GM23338 (cell line): ENCODE measurements around the gene TEX51. TPM values are rescaled to one million over a fixed set of nuclear protein-coding genes. Genes with fewer than 3 reads are reported as not detected.

ENCODE experiments used
- ATAC-seq: fragments of 200-7000 bp; cut with Tn5 transposase; 3 replicates; pipeline ENCODE4 v1.9.1; 2020
- DNase-seq: peaks from one replicate; pipeline ENCODE4 v3.0.0-alpha.2; 2015; ENCODE audit warnings: low spot score
- H2AFZ ChIP-seq: fragments of 200-600 bp; sonication (generic); 2 replicates; pipeline ENCODE4 v1.8.0; 2016; ENCODE audit warnings: antibody characterized with exemption, mild to moderate bottlenecking, moderate library complexity
- H3F3A ChIP-seq: fragments of 200-600 bp; sonication (generic); replicated peaks from 2 replicates; pipeline ENCODE4 v1.8.0; 2017; ENCODE audit warnings: antibody characterized with exemption, mixed run types, low read depth
- H3K27ac ChIP-seq: fragments of 200-600 bp; sonication (generic); 2 replicates; pipeline ENCODE4 v1.6.1; 2016; ENCODE audit warnings: low read depth
- H3K27me3 ChIP-seq: fragments of 200-600 bp; sonication (generic); 2 replicates; pipeline ENCODE4 v1.8.0; 2016; ENCODE audit warnings: mild to moderate bottlenecking, mixed run types, moderate library complexity; ENCODE audit not compliant: insufficient read depth
- H3K36me3 ChIP-seq: fragments of 200-600 bp; sonication (generic); 2 replicates; pipeline ENCODE4 v1.8.0; 2016; ENCODE audit warnings: mild to moderate bottlenecking; ENCODE audit not compliant: insufficient read depth
- H3K4me1 ChIP-seq: fragments of 200-600 bp; sonication (generic); 2 replicates; pipeline ENCODE4 v1.8.0; 2016; ENCODE audit warnings: mild to moderate bottlenecking, moderate library complexity; ENCODE audit not compliant: insufficient read depth
- H3K4me2 ChIP-seq: fragments of 200-600 bp; sonication (generic); 2 replicates; pipeline ENCODE4 v1.7.1; 2017; ENCODE audit warnings: mixed run types
- H3K4me3 ChIP-seq: fragments of 200-600 bp; sonication (generic); 2 replicates; pipeline ENCODE4 v1.6.1; 2016; ENCODE audit warnings: mixed run types
- H3K79me2 ChIP-seq: fragments of 200-600 bp; sonication (generic); replicated peaks from 2 replicates; pipeline ENCODE4 v1.8.0; 2017; ENCODE audit warnings: mild to moderate bottlenecking; ENCODE audit not compliant: insufficient read depth
- H3K9me2 ChIP-seq: fragments of 200-600 bp; sonication (generic); 2 replicates; pipeline ENCODE4 v1.8.0; 2017; ENCODE audit not compliant: insufficient read depth
- H4K20me1 ChIP-seq: fragments of 200-600 bp; sonication (generic); replicated peaks from 2 replicates; pipeline ENCODE4 v1.8.0; 2017; ENCODE audit warnings: mild to moderate bottlenecking; ENCODE audit not compliant: insufficient read depth
- H3K27ac Mint-ChIP-seq: 2 replicates; pipeline ENCODE4 v1.8.0; 2020; ENCODE audit warnings: inconsistent platforms, mild to moderate bottlenecking, moderate library complexity, mixed read lengths
- H3K27me3 Mint-ChIP-seq: 3 replicates; pipeline ENCODE4 v1.8.0; 2022; ENCODE audit warnings: low read depth, mild to moderate bottlenecking, moderate library complexity, mixed read lengths, inconsistent platforms; ENCODE audit not compliant: insufficient read depth, poor library complexity
- H3K36me3 Mint-ChIP-seq: 3 replicates; pipeline ENCODE4 v1.8.0; 2021; ENCODE audit warnings: low read depth, mild to moderate bottlenecking, inconsistent platforms, moderate library complexity, mixed read lengths
- H3K4me1 Mint-ChIP-seq: 3 replicates; pipeline ENCODE4 v1.8.0; 2020; ENCODE audit warnings: mild to moderate bottlenecking, inconsistent platforms, mixed read lengths
- H3K4me3 Mint-ChIP-seq: 3 replicates; pipeline ENCODE4 v1.8.0; 2021; ENCODE audit warnings: moderate library complexity, mild to moderate bottlenecking, inconsistent platforms, mixed read lengths
- H3K9me3 Mint-ChIP-seq: 3 replicates; pipeline ENCODE4 v1.8.0; 2020; ENCODE audit warnings: moderate library complexity, mild to moderate bottlenecking, inconsistent platforms, mixed read lengths
- CREB1 ChIP-seq: fragments of 250-450 bp; sonication (Bioruptor Pico); IDR thresholded peaks from 2 replicates; pipeline ENCODE4 v1.5.0; 2020; ENCODE audit warnings: low read depth, mild to moderate bottlenecking, moderate library complexity
- CTCF ChIP-seq, 2 experiments: fragments of 200-600 bp in 1 of 2; sonication (generic) in 1 of 2; conservative IDR thresholded peaks; 2 replicates each; pipeline versions ENCODE4 v1.5.1 to v1.6.1; 2016 to 2017; ENCODE audit warnings: antibody characterized with exemption in 2 of 2, low read depth in 2 of 2, mild to moderate bottlenecking in 2 of 2, moderate library complexity in 1 of 2
- ETS1 ChIP-seq: IDR thresholded peaks from 2 replicates; pipeline ENCODE4 v1.6.1; 2016; ENCODE audit warnings: antibody characterized with exemption
- EZH2 ChIP-seq: fragments of 200-600 bp; sonication (generic); IDR thresholded peaks from one replicate; pipeline ENCODE4 v1.8.0; 2017; ENCODE audit warnings: antibody characterized with exemption, mild to moderate bottlenecking, low read depth; ENCODE audit not compliant: unreplicated experiment
- EZH2phosphoT487 ChIP-seq: fragments of 200-600 bp; sonication (generic); IDR thresholded peaks from one replicate; pipeline ENCODE4 v1.8.1; 2018; ENCODE audit warnings: antibody characterized with exemption; ENCODE audit not compliant: unreplicated experiment
- JUNB ChIP-seq: IDR thresholded peaks from one replicate; pipeline ENCODE4 v1.6.1; 2016; ENCODE audit warnings: antibody characterized with exemption; ENCODE audit not compliant: unreplicated experiment
- NANOG ChIP-seq: IDR thresholded peaks from 2 replicates; pipeline ENCODE4 v1.6.1; 2016; ENCODE audit warnings: antibody characterized with exemption, borderline replicate concordance
- POLR2AphosphoS5 ChIP-seq: IDR thresholded peaks from 2 replicates; pipeline ENCODE4 v1.6.1; 2016; ENCODE audit warnings: antibody characterized with exemption, low read depth
- REST ChIP-seq: IDR thresholded peaks from one replicate; pipeline ENCODE4 v1.6.1; 2018; ENCODE audit warnings: antibody characterized with exemption; ENCODE audit not compliant: unreplicated experiment
- STAT1 ChIP-seq: IDR thresholded peaks from one replicate; pipeline ENCODE4 v1.6.1; 2016; ENCODE audit warnings: antibody characterized with exemption; ENCODE audit not compliant: unreplicated experiment
- ZNF114 ChIP-seq: fragments of 250-450 bp; sonication (Bioruptor Pico); IDR thresholded peaks from 2 replicates; pipeline ENCODE4 v1.5.0; 2020; ENCODE audit warnings: mild to moderate bottlenecking, moderate library complexity
- ZNF331 ChIP-seq: fragments of 250-450 bp; sonication (Bioruptor Pico); IDR thresholded peaks from 2 replicates; pipeline ENCODE4 v1.5.0; 2020; ENCODE audit warnings: low read depth, mild to moderate bottlenecking, moderate library complexity
- ZNF462 ChIP-seq: fragments of 250-450 bp; sonication (Bioruptor Pico); IDR thresholded peaks from 2 replicates; pipeline ENCODE4 v1.5.0; 2020; ENCODE audit warnings: mild to moderate bottlenecking, moderate library complexity
- polyA plus RNA-seq: library from polyadenylated mRNA; unstranded; fragments of >200 nt; fragmentation: Nextera tagmentation; extraction: Ambion mirVana; gene quantifications from 2 replicates; pipeline ENCODE4 v1.2.1, GENCODE V29; 2016
- total RNA-seq: library from RNA; depleted of rRNA; stranded (reverse); fragments of >200 nt; shearing (Covaris generic); gene quantifications from 2 replicates; pipeline ENCODE4 v1.2.3, GENCODE V29; 2014

The TEX51 gene
- total and polyA plus RNA-seq, 2 experiments from 2014 or later = not detected

GRCh38 chr2:126910637-126911036, 11.9 kb downstream of the TEX51 start:
- H3K9me2 ChIP-seq = peaks cover 8% of the 10 kb centered on the region; the same call in 1 of the 2 replicates
- DNase-seq (no peak), ATAC-seq (no peak)
- no peaks in the 10 kb centered on the region for H3K36me3 ChIP-seq
- H3K4me1 ChIP-seq = no peaks in the 10 kb centered on the region
- TF ChIP-seq CREB1 (CRISPR knock-in tag) = no peak
- no peak for TF ChIP-seq JUNB
- TF ChIP-seq REST = no peak
- no peak for TF ChIP-seq POLR2AphosphoS5
- no peak for TF ChIP-seq ZNF462 (CRISPR knock-in tag)
- no peak for TF ChIP-seq EZH2phosphoT487
- no peak for TF ChIP-seq ZNF331 (CRISPR knock-in tag)
- no peak for TF ChIP-seq CTCF (conservative IDR thresholded peaks at IDR 0.05; ENCODE audit: low read depth in 2 of 2)
- TF ChIP-seq STAT1 = no peak
- TF ChIP-seq EZH2 = no peak
- no peak for TF ChIP-seq ZNF114 (CRISPR knock-in tag)
- no peak for TF ChIP-seq NANOG
- TF ChIP-seq ETS1 = no peak
- no peaks in the 10 kb centered on the region for H3K27me3 ChIP-seq
- no peak overlapping the region for H3K4me3 Mint-ChIP-seq
- H2AFZ ChIP-seq = no peak overlapping the region
- H3K4me1 Mint-ChIP-seq = 0 out of 3 replicates have a peak, but pooled peaks cover 3% of the 10 kb centered on the region
- no peak overlapping the region for H3K4me2 ChIP-seq
- no peaks in the 10 kb centered on the region for H4K20me1 ChIP-seq
- peaks cover 10% of the 10 kb centered on the region for H3K9me3 Mint-ChIP-seq
- peaks cover 1% of the 10 kb centered on the region; the same call in 2 of the 3 replicates for H3K36me3 Mint-ChIP-seq
- H3K79me2 ChIP-seq = no peaks in the 10 kb centered on the region
- no peak overlapping the region for H3K27ac ChIP-seq
- H3F3A ChIP-seq = no peaks in the 10 kb centered on the region
- H3K4me3 ChIP-seq = no peak overlapping the region
- H3K27me3 Mint-ChIP-seq = peaks cover 8% of the 10 kb centered on the region
- no peak overlapping the region for H3K27ac Mint-ChIP-seq
